Chondrocyte (in vitro differentiated cells): ENCODE results near the gene CREB3. TPM values are rescaled to one million over a fixed set of nuclear protein-coding genes. Genes with fewer than 3 reads are reported as not detected.

Experiments used
- DNase-seq: peaks from one replicate; pipeline ENCODE4 v3.0.0; 2021; ENCODE audit warnings: mixed read lengths, low spot score
- H3K27ac Mint-ChIP-seq: one replicate; pipeline ENCODE4 v1.8.0; 2021; ENCODE audit warnings: mild to moderate bottlenecking, moderate library complexity, mixed read lengths; ENCODE audit not compliant: unreplicated experiment
- H3K27me3 Mint-ChIP-seq: 2 replicates; pipeline ENCODE4 v1.8.0; 2021; ENCODE audit warnings: low read depth, mixed read lengths
- H3K36me3 Mint-ChIP-seq: 2 replicates; pipeline ENCODE4 v1.8.0; 2021; ENCODE audit warnings: low read depth, mixed read lengths
- H3K4me1 Mint-ChIP-seq: 2 replicates; pipeline ENCODE4 v1.8.0; 2021; ENCODE audit warnings: low read depth, mild to moderate bottlenecking, mixed read lengths
- H3K4me3 Mint-ChIP-seq: one replicate; pipeline ENCODE4 v1.8.0; 2021; ENCODE audit warnings: mild to moderate bottlenecking, moderate library complexity, mixed read lengths; ENCODE audit not compliant: unreplicated experiment
- H3K9me3 Mint-ChIP-seq: 2 replicates; pipeline ENCODE4 v1.8.0; 2021; ENCODE audit warnings: low read depth, mixed read lengths
- CTCF ChIP-seq: fragments of 200-600 bp; sonication (generic); IDR thresholded peaks from 2 replicates; pipeline ENCODE4 v1.5.0; 2021; ENCODE audit warnings: antibody characterized with exemption, mild to moderate bottlenecking, moderate library complexity
- total RNA-seq: library from RNA; stranded (reverse); gene quantifications from 3 replicates; pipeline ENCODE4 v1.2.1, GENCODE V29; 2021

The CREB3 gene
- total RNA-seq, 1 donor from 2014 or later, result 56.7 TPM

GRCh38 chr9:35695943-35696401 is 36.5 kb upstream of the CREB3 start:
- H3K4me1 Mint-ChIP-seq, result peaks cover 43% of the 10 kb centered on the region
- H3K4me3 Mint-ChIP-seq, result no peak overlapping the region
- H3K36me3 Mint-ChIP-seq, result peaks cover 19% of the 10 kb centered on the region
- DNase-seq, result no peak
- H3K27ac Mint-ChIP-seq, result peak overlapping the region; percentile 86
- TF ChIP-seq CTCF, result no peak
- no peaks in the 10 kb centered on the region for H3K27me3 Mint-ChIP-seq
- H3K9me3 Mint-ChIP-seq, result no peaks in the 10 kb centered on the region

GRCh38 chr9:35696520-35697215 is 35.8 kb upstream of the CREB3 start:
- Mint-ChIP-seq H3K27me3 (no peaks in the 10 kb centered on the region), H3K4me3 (no peak overlapping the region), H3K27ac (peak overlapping the region; percentile 86), H3K4me1 (peaks cover 36% of the 10 kb centered on the region), H3K36me3 (peaks cover 19% of the 10 kb centered on the region), H3K9me3 (no peaks in the 10 kb centered on the region)
- no peak for DNase-seq
- peak; percentile 90 for TF ChIP-seq CTCF

GRCh38 chr9:35697486-35697885 is 35.0 kb upstream of the CREB3 start:
- no peak for DNase-seq
- Mint-ChIP-seq H3K9me3 (no peaks in the 10 kb centered on the region), H3K4me3 (no peak overlapping the region), H3K27ac (peak overlapping the region; percentile 86), H3K4me1 (peaks cover 31% of the 10 kb centered on the region), H3K36me3 (peaks cover 19% of the 10 kb centered on the region), H3K27me3 (no peaks in the 10 kb centered on the region)
- no peak for TF ChIP-seq CTCF

- TF ChIP-seq CTCF, result no peak
- DNase-seq, result no peak
- peaks cover 26% of the 10 kb centered on the region for H3K36me3 Mint-ChIP-seq
- H3K27ac Mint-ChIP-seq, result peak overlapping the region; percentile 62
- peaks cover 31% of the 10 kb centered on the region for H3K4me1 Mint-ChIP-seq
- no peaks in the 10 kb centered on the region for H3K27me3 Mint-ChIP-seq
- H3K9me3 Mint-ChIP-seq, result no peaks in the 10 kb centered on the region
- H3K4me3 Mint-ChIP-seq, result no peak overlapping the region
Measured at GRCh38 chr9:35698231-35698630, 34.2 kb upstream of the CREB3 start.

- no peaks in the 10 kb centered on the region for H3K27me3 Mint-ChIP-seq
- DNase-seq, result no peak
- H3K27ac Mint-ChIP-seq, result no peak overlapping the region
- H3K4me1 Mint-ChIP-seq, result peaks cover 27% of the 10 kb centered on the region
- no peaks in the 10 kb centered on the region for H3K9me3 Mint-ChIP-seq
- no peak for TF ChIP-seq CTCF
- H3K4me3 Mint-ChIP-seq, result no peak overlapping the region
- peaks cover 44% of the 10 kb centered on the region for H3K36me3 Mint-ChIP-seq
Measured at GRCh38 chr9:35700031-35700430, 32.4 kb upstream of the CREB3 start.
